SU-DHL-6 (cell line): ENCODE results near the gene CALN1.
"Not testable (repeated sequence)": the region's sequence is repeated elsewhere in the genome, so short reads cannot be mapped to it uniquely, and the experiment has no call there.

Experiments
- H2AFZ ChIP-seq: fragments of 200-600 bp; sonication (generic); 2 replicates; pipeline ENCODE4 v1.6.1; 2014; ENCODE audit warnings: low read depth, mild to moderate bottlenecking, moderate library complexity, mixed read lengths, antibody characterized with exemption, low read length; ENCODE audit not compliant: severe bottlenecking
- H3F3A ChIP-seq: fragments of 200-600 bp; shearing (Covaris generic); 2 replicates; pipeline ENCODE4 v1.6.0; 2016; ENCODE audit warnings: antibody characterized with exemption, mild to moderate bottlenecking; ENCODE audit not compliant: insufficient read depth
- H3K27ac ChIP-seq: fragments of 200-600 bp; sonication (generic); 2 replicates; pipeline ENCODE4 v1.5.1; 2016; ENCODE audit warnings: low read depth, mild to moderate bottlenecking, low read length, moderate library complexity, mixed read lengths
- H3K27me3 ChIP-seq: fragments of 200-600 bp; sonication (generic), shearing (Covaris generic); 2 replicates; pipeline ENCODE4 v1.6.0; 2014; ENCODE audit warnings: mild to moderate bottlenecking, low read length
- H3K36me3 ChIP-seq: fragments of 200-600 bp; sonication (generic); 2 replicates; pipeline ENCODE4 v1.6.1; 2014; ENCODE audit warnings: mild to moderate bottlenecking, low read length, mixed read lengths
- H3K4me2 ChIP-seq: fragments of 300-600, 200-600 bp; shearing (Covaris generic), sonication (generic); 2 replicates; pipeline ENCODE4 v1.6.0; 2014; ENCODE audit warnings: low read length, low read depth, mild to moderate bottlenecking; ENCODE audit not compliant: poor library complexity, severe bottlenecking
- H3K4me3 ChIP-seq: fragments of 200-600 bp; sonication (generic); 2 replicates; pipeline ENCODE4 v1.5.1; 2014; ENCODE audit warnings: antibody characterized with exemption, low read length, mild to moderate bottlenecking, mixed read lengths; ENCODE audit not compliant: insufficient read depth, poor library complexity, severe bottlenecking
- H3K79me2 ChIP-seq: fragments of 200-600 bp; sonication (generic); 2 replicates; pipeline ENCODE4 v1.6.1; 2014; ENCODE audit warnings: mild to moderate bottlenecking, low read length, moderate library complexity; ENCODE audit not compliant: insufficient read depth
- H3K9ac ChIP-seq: fragments of 200-600 bp; sonication (generic); 2 replicates; pipeline ENCODE4 v1.7.0; 2014; ENCODE audit warnings: mild to moderate bottlenecking, low read length
- H3K9me2 ChIP-seq: fragments of 200-600 bp; sonication (generic); replicated peaks from 2 replicates; pipeline ENCODE4 v1.6.1; 2014; ENCODE audit warnings: low read length; ENCODE audit not compliant: insufficient read depth
- H3K9me3 ChIP-seq: fragments of 200-600 bp; sonication (generic); 2 replicates; pipeline ENCODE4 v1.6.1; 2014; ENCODE audit warnings: low read length, mixed read lengths; ENCODE audit not compliant: insufficient read depth
- H4K20me1 ChIP-seq: fragments of 200-600 bp; sonication (generic); 2 replicates; pipeline ENCODE4 v1.6.1; 2014; ENCODE audit warnings: low read depth, mild to moderate bottlenecking, antibody characterized with exemption, low read length, moderate library complexity, mixed read lengths
- EZH2phosphoT487 ChIP-seq: fragments of 200-600 bp; sonication (generic), shearing (Covaris generic); conservative IDR thresholded peaks from 2 replicates; pipeline ENCODE4 v1.6.1; 2018; ENCODE audit warnings: mild to moderate bottlenecking, antibody characterized with exemption, low read length, moderate library complexity, mixed read lengths
- TF ChIP-seq, protein P1 (sequence below): fragments of 200-600 bp; sonication (generic); IDR thresholded peaks from one replicate; pipeline ENCODE4 v1.5.1; 2017; ENCODE audit warnings: antibody characterized with exemption, mild to moderate bottlenecking, low read length, moderate library complexity; ENCODE audit not compliant: insufficient read depth, poor library complexity, severe bottlenecking

CALN1 gene

DNA sequence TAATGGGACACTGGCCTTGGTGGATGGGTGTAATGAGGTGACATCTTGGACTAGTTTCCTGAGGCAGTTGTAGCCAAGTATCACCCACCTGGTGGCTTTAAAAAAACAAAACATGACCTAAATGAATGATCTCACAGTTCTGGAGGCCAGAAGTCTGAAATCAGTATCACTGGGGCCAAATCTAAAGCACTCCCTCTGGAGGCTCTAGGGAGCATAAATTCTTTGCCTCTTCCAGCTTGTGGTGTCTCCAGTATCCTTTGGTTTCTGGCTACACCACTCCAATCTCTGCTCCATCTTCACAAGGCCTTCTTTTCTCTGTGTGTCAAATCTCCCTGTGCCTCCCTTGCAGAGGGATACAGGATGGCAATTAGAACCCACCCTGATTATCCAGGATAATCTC, 342.9 kb downstream of the CALN1 start:
- TF ChIP-seq, protein P1, sequence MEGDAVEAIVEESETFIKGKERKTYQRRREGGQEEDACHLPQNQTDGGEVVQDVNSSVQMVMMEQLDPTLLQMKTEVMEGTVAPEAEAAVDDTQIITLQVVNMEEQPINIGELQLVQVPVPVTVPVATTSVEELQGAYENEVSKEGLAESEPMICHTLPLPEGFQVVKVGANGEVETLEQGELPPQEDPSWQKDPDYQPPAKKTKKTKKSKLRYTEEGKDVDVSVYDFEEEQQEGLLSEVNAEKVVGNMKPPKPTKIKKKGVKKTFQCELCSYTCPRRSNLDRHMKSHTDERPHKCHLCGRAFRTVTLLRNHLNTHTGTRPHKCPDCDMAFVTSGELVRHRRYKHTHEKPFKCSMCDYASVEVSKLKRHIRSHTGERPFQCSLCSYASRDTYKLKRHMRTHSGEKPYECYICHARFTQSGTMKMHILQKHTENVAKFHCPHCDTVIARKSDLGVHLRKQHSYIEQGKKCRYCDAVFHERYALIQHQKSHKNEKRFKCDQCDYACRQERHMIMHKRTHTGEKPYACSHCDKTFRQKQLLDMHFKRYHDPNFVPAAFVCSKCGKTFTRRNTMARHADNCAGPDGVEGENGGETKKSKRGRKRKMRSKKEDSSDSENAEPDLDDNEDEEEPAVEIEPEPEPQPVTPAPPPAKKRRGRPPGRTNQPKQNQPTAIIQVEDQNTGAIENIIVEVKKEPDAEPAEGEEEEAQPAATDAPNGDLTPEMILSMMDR, result no peak
- no peak for TF ChIP-seq EZH2phosphoT487
- Histone ChIP-seq H3K27me3 (no peaks in the 10 kb centered on the region), H3F3A (no peaks in the 10 kb centered on the region), H3K4me3 (no peak overlapping the region), H3K36me3 (no peaks in the 10 kb centered on the region), H3K27ac (no peak overlapping the region), H3K9me3 (peaks cover 4% of the 10 kb centered on the region; the same call in 1 of the 2 replicates), H4K20me1 (no peaks in the 10 kb centered on the region), H3K9me2 (no peaks in the 10 kb centered on the region), H3K4me2 (no peak overlapping the region), H3K79me2 (no peaks in the 10 kb centered on the region), H3K9ac (no peak overlapping the region), H2AFZ (no peak overlapping the region)

GRCh38 chr7:72065764-72066163, 346.4 kb downstream of the CALN1 start:
- H2AFZ ChIP-seq, H3K4me2 ChIP-seq, H3K27ac ChIP-seq, H4K20me1 ChIP-seq, H3K9me3 ChIP-seq, H3K27me3 ChIP-seq, H3K9ac ChIP-seq, H3K79me2 ChIP-seq, H3K4me3 ChIP-seq, H3K9me2 ChIP-seq, H3F3A ChIP-seq, H3K36me3 ChIP-seq: not testable (repeated sequence)

DNA sequence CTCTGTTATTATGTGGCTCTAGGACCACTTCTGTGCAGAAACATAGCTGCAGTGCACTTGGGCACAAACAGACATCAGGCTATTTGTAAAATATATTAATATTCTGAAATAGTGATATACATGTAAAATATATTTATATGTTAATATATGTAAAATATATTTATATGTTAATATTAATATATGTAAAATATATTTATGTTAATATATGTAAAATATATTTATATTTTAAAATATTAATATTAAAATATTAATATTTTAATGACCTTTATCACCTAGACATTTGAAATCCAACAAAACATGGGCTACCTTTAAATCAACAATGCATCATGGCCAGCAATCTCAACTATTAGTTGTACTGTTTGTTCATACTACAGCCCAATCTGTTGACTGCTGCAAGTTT, 347.2 kb downstream of the CALN1 start:
- no peaks in the 10 kb centered on the region for H3F3A ChIP-seq
- H3K4me2 ChIP-seq, result no peak overlapping the region
- no peaks in the 10 kb centered on the region for H3K9me2 ChIP-seq
- H2AFZ ChIP-seq, result no peak overlapping the region
- no peaks in the 10 kb centered on the region for H3K27me3 ChIP-seq
- no peaks in the 10 kb centered on the region for H3K36me3 ChIP-seq
- H3K27ac ChIP-seq, result no peak overlapping the region
- H4K20me1 ChIP-seq, result no peaks in the 10 kb centered on the region
- H3K4me3 ChIP-seq, result no peak overlapping the region
- no peaks in the 10 kb centered on the region for H3K79me2 ChIP-seq
- H3K9ac ChIP-seq, result no peak overlapping the region
- H3K9me3 ChIP-seq, result no peaks in the 10 kb centered on the region
- TF ChIP-seq EZH2phosphoT487, result no peak
- TF ChIP-seq, protein P1, result no peak

DNA sequence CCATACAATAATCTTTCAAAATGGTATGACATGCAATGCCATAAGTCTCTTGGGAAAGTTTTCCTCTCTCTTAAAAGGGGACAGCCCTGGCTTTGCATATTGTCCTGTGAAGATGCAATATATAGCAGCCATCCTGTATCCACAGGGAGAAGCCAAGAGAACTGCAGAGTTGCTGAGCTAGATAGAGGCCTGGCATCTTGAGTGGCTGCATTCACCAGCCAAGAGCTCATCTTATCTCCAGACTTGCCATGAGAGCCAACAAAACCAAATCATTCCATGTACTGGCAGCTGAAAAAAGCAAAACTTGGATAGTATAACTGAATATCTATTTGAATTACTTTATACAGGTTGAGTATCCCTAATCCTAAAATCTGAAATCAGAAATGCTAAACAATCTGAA, 348.8 kb downstream of the CALN1 start:
- no peaks in the 10 kb centered on the region for H4K20me1 ChIP-seq
- H3K27ac ChIP-seq, result no peak overlapping the region
- H3K27me3 ChIP-seq, result no peaks in the 10 kb centered on the region
- H3K79me2 ChIP-seq, result no peaks in the 10 kb centered on the region
- H3K4me2 ChIP-seq, result no peak overlapping the region
- no peak overlapping the region for H3K4me3 ChIP-seq
- H3K9ac ChIP-seq, result no peak overlapping the region
- H3F3A ChIP-seq, result no peaks in the 10 kb centered on the region
- H3K9me2 ChIP-seq, result no peaks in the 10 kb centered on the region
- no peaks in the 10 kb centered on the region for H3K9me3 ChIP-seq
- no peak overlapping the region for H2AFZ ChIP-seq
- H3K36me3 ChIP-seq, result no peaks in the 10 kb centered on the region
- no peak for TF ChIP-seq EZH2phosphoT487
- TF ChIP-seq, protein P1, result no peak
